NB4 (cell line): Measurements from ENCODE around the gene LCMT1.

Experiments
- MYC ChIP-seq: IDR thresholded peaks from 2 replicates; pipeline ENCODE4 v1.6.1; 2011; ENCODE audit warnings: low read depth, low read length
- POLR2A ChIP-seq: IDR thresholded peaks from 2 replicates; pipeline ENCODE4 v1.6.1; 2011; ENCODE audit warnings: mild to moderate bottlenecking; ENCODE audit not compliant: insufficient read length; ENCODE audit errors: extremely low read depth
- TF ChIP-seq, protein P1 (sequence below): IDR thresholded peaks from one replicate; pipeline ENCODE4 v1.5.1; 2012; ENCODE audit warnings: low read depth, low read length
- TF ChIP-seq, protein P2 (sequence below): IDR thresholded peaks from 2 replicates; pipeline ENCODE4 v1.6.1; 2011; ENCODE audit warnings: low read depth, low read length

DNA sequence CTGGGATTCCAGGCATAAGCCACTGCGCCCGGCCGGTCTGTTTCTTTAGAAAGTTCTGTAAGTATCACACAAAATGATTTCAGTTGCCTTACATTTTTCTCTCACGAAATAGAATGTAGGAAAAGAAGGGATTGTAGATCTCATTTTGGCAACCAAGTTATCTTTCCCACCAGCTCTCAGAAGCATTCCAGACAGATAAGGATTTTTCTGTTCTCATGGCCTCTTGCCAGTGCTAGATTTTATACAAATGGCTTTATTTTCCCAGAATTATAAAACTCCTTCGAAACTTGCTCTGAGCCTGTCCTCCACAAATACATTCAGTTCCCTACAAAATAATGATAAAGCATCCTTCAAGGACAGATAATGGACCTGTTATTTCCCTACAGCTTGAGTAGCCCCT lies 46.9 kb downstream of the LCMT1 start:
- TF ChIP-seq, protein P1, sequence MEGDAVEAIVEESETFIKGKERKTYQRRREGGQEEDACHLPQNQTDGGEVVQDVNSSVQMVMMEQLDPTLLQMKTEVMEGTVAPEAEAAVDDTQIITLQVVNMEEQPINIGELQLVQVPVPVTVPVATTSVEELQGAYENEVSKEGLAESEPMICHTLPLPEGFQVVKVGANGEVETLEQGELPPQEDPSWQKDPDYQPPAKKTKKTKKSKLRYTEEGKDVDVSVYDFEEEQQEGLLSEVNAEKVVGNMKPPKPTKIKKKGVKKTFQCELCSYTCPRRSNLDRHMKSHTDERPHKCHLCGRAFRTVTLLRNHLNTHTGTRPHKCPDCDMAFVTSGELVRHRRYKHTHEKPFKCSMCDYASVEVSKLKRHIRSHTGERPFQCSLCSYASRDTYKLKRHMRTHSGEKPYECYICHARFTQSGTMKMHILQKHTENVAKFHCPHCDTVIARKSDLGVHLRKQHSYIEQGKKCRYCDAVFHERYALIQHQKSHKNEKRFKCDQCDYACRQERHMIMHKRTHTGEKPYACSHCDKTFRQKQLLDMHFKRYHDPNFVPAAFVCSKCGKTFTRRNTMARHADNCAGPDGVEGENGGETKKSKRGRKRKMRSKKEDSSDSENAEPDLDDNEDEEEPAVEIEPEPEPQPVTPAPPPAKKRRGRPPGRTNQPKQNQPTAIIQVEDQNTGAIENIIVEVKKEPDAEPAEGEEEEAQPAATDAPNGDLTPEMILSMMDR = no peak
- TF ChIP-seq, protein P2, sequence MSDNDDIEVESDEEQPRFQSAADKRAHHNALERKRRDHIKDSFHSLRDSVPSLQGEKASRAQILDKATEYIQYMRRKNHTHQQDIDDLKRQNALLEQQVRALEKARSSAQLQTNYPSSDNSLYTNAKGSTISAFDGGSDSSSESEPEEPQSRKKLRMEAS = no peak
- TF ChIP-seq POLR2A (no peak), MYC (no peak)
